HG03565 (cell line): ENCODE results near the gene MRPL18.
"Not testable (repeated sequence)": the region's sequence is repeated elsewhere in the genome, so short reads cannot be mapped to it uniquely, and the experiment has no call there.

Source experiments
- ATAC-seq: cut with Tn5 transposase; IDR thresholded peaks from one replicate; pipeline ENCODE4 v1.9.1; 2021; ENCODE audit warnings: mild to moderate bottlenecking, moderate library complexity; ENCODE audit not compliant: unreplicated experiment

The MRPL18 gene

DNA sequence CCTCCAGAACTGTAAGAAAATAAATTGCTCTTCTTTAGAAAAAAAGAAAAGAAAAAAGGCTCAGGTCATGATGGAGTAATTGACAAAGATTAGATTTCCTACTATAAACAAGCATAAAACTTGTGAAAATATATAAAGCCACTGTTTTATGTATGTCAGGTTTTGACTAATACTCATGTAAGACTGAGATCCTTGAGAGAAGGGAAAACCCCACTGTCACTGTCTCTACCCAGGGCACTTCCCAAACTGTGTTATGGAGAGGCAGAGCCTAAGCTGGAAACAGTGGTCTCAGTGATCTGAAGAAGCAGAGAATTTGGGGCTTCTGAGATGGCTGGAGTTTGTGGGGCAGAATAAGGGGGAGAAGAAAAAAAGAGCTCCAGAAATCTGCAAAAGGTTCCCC lies 20.8 kb upstream of the MRPL18 start:
- ATAC-seq, result no peak

GRCh38 chr6:159772196-159772595 lies 18.1 kb upstream of the MRPL18 start:
- ATAC-seq, result no peak

GRCh38 chr6:159777240-159777904 lies 12.9 kb upstream of the MRPL18 start:
- no peak for ATAC-seq

- no peak for ATAC-seq
Measured at GRCh38 chr6:159778131-159778530, 12.1 kb upstream of the MRPL18 start.

DNA sequence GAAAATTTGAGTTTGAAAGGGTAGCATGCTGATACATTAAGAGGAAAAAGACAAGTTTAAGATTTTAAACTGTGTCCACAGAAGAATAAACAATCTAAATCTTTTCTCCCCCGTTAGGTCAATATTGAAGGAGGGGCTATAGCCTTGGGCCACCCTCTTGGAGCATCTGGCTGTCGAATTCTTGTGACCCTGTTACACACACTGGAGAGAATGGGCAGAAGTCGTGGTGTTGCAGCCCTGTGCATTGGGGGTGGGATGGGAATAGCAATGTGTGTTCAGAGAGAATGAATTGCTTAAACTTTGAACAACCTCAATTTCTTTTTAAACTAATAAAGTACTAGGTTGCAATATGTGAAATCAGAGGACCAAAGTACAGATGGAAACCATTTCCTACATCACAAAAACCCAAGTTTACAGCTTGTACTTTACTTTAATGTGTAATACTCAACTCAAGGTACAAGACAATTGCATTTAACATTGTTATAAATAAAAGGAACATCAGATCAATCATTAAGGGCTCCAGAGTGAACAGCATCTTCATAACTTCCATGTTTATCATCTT lies 11.6 kb upstream of the MRPL18 start:
- ATAC-seq, result no peak

DNA sequence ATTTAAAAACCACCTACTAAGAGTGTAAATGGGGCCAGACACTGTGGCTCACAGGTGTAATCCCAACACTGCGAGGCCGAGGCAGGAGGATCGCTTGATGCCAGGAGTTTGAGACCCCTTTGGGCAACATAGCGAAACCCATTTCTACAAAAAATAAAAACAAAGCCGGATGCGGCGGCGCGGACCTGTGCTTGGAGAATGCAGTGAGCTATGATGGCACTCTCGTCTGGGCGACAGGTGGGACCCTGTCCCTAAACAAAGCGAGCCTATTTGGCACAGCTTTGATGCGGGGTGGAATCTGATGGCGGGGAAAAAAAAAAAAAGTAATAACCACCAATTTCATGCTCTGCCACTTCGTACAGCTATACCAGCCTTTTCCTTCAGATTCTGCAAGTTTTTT lies 2.0 kb upstream of the MRPL18 start:
- no peak for ATAC-seq

- ATAC-seq, result no peak
Measured at GRCh38 chr6:159788753-159789376, 1.4 kb upstream of the MRPL18 start.

DNA sequence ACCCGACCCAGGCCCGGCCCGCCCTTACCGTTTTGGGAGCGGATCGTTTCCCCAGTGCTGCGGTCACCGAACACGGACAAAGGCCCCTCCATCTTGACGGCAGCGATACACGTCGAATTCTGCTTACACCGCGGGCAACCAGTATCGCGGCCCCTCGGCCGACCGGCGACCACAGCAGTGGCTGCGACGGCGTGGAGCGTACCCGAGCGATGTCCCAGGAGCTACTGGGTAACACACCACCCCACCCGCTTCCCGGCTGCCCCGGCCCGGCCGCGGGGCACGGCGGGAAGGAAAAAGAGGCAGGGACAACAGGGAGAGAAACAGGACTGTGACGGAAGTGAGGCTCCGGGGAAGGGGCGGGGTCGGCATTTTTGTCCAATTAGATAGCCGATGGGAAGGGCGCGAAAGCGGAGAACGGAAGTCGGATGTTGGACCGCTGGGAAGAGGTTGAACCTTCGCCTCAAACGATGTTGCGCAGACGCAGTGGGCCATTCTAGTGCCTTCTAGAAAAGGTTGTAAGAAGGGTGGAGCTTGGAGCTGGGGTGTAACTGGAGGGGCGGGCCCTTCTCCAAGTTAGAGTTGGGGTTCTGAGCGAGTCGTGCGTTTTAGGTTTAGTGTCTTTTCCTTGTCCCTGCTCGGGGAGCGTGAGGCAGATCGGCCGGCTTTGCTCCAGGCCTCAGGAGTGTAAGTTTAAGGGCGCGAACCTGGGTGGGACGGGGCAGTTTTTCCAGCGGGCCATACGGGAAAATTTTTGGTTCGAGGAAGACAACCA lies 704 bp upstream of the MRPL18 start, which contains the start of gene TCP1:
Gene TCP1 (minus strand): TSS at position 226 of the 772 bp plus-strand sequence. CDS start 134 bp downstream, at position 92.
- peak; percentile 64 for ATAC-seq

- no peak for ATAC-seq
Measured at GRCh38 chr6:159790956-159791598, 810 bp downstream of the MRPL18 start.

DNA sequence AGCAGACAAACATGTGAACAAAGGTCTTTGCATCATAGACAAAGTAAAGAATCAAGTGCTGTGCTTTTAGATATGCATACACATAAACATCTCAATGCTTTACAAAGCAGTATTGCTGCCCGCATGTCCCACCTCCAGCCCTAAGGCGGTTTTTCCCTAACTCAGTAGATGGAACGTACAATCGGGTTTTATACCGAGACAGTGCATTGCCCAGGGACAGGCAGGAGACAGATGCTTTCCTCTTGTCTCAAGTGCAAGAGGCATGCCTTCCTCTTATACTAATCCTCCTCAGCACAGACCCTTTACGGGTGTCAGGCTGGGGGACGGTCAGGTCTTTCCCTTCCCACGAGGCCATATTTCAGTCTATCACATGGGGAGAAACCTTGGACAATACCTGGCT lies 4.7 kb downstream of the MRPL18 start:
- not testable (repeated sequence) for ATAC-seq

GRCh38 chr6:159797554-159797953 lies 7.3 kb downstream of the MRPL18 start:
- no peak for ATAC-seq

DNA sequence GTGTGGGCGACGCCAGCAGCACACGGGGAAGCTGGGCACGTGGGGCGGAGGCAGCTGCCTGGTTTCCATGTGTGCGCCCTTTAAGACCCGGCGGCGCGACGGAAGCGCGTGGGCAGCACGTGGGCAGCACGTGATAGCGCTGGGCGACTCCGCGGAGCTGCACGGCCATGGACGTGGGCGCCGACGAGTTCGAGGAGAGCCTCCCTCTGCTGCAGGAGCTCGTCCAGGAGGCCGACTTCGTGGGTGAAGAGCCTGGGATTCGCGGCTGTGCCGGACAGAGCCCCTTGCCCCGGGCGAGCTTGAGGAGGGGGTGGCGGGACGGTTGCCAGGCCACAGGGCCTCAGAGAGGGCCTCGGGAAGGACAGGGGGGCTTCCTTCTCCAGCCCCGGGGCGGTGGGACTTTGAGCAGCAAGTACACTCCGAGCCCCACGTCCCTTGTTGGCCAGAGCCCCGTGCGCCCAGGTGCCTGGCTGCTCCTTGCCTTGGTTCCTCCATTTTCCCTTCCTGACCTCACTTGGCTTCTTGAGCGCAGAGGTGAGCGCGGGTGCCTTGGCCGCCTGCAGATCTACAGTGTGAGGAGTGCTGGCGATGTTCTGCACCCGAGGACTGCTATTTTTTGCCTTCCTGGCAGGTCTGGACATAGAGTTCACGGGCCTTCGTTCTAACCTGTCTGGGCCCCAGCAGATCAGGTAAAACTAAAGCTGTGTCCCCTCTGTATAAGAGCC lies 10.0 kb downstream of the MRPL18 start, which contains the start of gene PNLDC1:
Gene PNLDC1 (plus strand): TSS at position 136 of the 725 bp plus-strand sequence. CDS start 32 bp downstream, at position 168.
- ATAC-seq, result no peak

- ATAC-seq, result no peak
Measured at GRCh38 chr6:159801935-159802334, 11.7 kb downstream of the MRPL18 start.

- ATAC-seq, result no peak
Measured at GRCh38 chr6:159804504-159804903, 14.2 kb downstream of the MRPL18 start.

DNA sequence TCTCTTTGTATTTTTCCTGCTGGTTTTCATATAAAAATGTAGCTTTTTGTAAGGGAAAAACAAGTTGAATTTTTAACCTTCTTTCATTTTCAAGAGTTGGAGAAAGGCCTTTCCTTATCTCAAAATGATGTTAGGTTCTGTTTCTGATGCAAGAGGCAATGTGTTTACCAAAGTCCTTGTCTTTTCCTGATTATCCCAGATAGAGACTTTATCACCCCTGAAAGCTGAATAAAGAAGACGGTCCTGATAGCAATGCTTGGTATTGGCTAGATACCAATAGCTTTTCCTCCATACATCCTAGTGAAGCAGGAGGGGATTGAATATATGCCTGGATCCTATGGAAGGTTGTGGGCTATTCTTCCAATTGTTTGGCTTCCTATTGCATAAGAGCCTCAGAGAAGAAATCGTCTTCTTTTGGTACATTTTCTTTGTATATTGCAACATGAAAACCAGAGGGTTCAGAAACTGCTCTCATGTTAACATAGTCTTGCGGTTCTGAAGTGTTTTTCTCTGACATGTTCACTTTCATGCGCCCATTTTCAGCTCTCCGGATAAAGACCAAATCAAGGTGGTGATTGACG lies 15.3 kb downstream of the MRPL18 start:
- no peak for ATAC-seq

- no peak for ATAC-seq
Measured at GRCh38 chr6:159806021-159806458, 15.8 kb downstream of the MRPL18 start.

DNA sequence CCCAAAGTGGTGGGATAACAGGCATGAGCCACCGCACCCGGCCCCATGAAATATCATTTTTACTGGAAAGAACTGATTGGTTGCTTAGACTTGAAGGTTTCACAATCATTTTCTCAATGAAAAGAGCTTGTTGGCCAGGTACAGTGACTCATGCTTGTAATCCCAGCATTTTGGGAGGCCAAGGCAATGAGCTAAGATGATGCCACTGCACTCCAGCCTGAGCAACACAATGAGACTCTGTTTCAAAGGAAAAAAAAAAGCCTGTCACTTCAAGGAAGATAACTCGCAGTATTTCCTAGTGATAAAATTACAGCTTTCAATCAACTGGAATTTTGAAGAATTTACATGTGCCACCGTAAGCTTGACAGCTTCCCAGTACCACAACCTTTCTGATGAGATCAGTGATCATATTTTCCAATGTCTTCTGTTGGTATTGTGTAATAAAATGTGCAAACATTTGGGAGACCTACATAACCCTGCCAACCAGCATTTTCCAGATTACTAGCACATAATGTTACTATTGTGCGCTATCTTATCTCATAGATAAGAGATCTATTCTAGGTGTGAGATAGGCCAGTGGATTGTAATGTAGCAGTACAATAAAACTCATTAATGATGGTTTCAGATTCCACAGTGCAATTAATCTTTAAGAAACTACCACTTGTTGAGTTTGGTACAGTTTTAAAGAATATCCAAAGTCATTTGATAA lies 17.0 kb downstream of the MRPL18 start:
- no peak for ATAC-seq

GRCh38 chr6:159808647-159809046 lies 18.4 kb downstream of the MRPL18 start:
- no peak for ATAC-seq

DNA sequence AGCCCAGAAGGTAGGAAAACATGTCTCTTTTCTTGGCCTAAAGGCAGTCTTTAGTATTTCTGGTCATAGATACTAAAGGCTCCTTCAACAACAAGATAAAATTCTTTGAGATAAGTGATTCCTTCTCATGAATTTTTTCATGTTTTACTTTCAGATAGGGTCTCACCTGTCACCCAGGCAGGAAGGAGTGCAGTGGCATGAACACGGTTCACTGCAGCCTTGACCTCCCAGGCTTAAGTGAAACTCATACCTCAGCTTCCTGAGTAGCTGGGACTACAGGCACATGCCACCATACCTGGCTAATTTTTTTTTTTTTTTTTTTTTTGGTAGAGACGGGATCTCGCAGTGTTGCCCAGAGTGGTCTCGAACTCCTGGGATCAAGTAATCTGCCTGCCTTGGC lies 18.9 kb downstream of the MRPL18 start:
- no peak for ATAC-seq
